ENCODE results near the gene AP4S1. TPM values are rescaled to one million over a fixed set of nuclear protein-coding genes. Genes with fewer than 3 reads are reported as not detected.

The AP4S1 gene
- total RNA-seq, 1 donor from 2014 or later, result 24.4 TPM

GRCh38 chr14:31013841-31014240 is 11.6 kb upstream of the AP4S1 start:
- Histone ChIP-seq H2AFZ (replicated peaks) (no peak overlapping the region), H3F3A (ENCODE audit: low read depth) (peaks cover 7% of the 10 kb centered on the region), H3K9me3 (ENCODE audit: low read depth) (no peaks in the 10 kb centered on the region), H3K27ac (no peak overlapping the region), H4K20me1 (ENCODE audit: low read depth) (peaks cover 86% of the 10 kb centered on the region), H3K79me2 (ENCODE audit: low read depth) (peaks cover 100% of the 10 kb centered on the region), H3K9ac (no peak overlapping the region), H3K4me2 (no peak overlapping the region), H3K36me3 (no peaks in the 10 kb centered on the region), H3K27me3 (no peaks in the 10 kb centered on the region), H3K4me3 (no peak overlapping the region), H3K4me1 (no peaks in the 10 kb centered on the region)
- peaks cover 6% of the 10 kb centered on the region for H3K4me1 Mint-ChIP-seq
- no peak overlapping the region for H3K27ac Mint-ChIP-seq
- H3K9me3 Mint-ChIP-seq, result no peaks in the 10 kb centered on the region
- H3K36me3 Mint-ChIP-seq, result peaks cover 22% of the 10 kb centered on the region
- no peak overlapping the region for H3K4me3 Mint-ChIP-seq
- DNase-seq (ENCODE audit: low spot score), result no peak
- TF ChIP-seq, protein P1, sequence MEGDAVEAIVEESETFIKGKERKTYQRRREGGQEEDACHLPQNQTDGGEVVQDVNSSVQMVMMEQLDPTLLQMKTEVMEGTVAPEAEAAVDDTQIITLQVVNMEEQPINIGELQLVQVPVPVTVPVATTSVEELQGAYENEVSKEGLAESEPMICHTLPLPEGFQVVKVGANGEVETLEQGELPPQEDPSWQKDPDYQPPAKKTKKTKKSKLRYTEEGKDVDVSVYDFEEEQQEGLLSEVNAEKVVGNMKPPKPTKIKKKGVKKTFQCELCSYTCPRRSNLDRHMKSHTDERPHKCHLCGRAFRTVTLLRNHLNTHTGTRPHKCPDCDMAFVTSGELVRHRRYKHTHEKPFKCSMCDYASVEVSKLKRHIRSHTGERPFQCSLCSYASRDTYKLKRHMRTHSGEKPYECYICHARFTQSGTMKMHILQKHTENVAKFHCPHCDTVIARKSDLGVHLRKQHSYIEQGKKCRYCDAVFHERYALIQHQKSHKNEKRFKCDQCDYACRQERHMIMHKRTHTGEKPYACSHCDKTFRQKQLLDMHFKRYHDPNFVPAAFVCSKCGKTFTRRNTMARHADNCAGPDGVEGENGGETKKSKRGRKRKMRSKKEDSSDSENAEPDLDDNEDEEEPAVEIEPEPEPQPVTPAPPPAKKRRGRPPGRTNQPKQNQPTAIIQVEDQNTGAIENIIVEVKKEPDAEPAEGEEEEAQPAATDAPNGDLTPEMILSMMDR (IDR thresholded peaks at IDR 0.05), result no peak
- TF ChIP-seq EZH2phosphoT487 (IDR thresholded peaks at IDR 0.05) (no peak), EZH2 (IDR thresholded peaks at IDR 0.05) (no peak)
- H3K27me3 Mint-ChIP-seq (ENCODE audit: insufficient read depth, low read depth), result no peaks in the 10 kb centered on the region

- H3K27ac ChIP-seq, result no peak overlapping the region
- H3F3A ChIP-seq (ENCODE audit: low read depth), result peaks cover 7% of the 10 kb centered on the region
- DNase-seq (ENCODE audit: low spot score), result no peak
- no peak overlapping the region for H3K4me2 ChIP-seq
- Mint-ChIP-seq H3K36me3 (peaks cover 23% of the 10 kb centered on the region), H3K4me1 (peaks cover 6% of the 10 kb centered on the region), H3K27me3 (ENCODE audit: insufficient read depth, low read depth) (no peaks in the 10 kb centered on the region), H3K27ac (no peak overlapping the region), H3K4me3 (no peak overlapping the region), H3K9me3 (peaks cover 6% of the 10 kb centered on the region)
- TF ChIP-seq, protein P1 (IDR thresholded peaks at IDR 0.05), result no peak
- TF ChIP-seq EZH2 (IDR thresholded peaks at IDR 0.05) (no peak), EZH2phosphoT487 (IDR thresholded peaks at IDR 0.05) (no peak)
- H3K36me3 ChIP-seq, result peaks cover 6% of the 10 kb centered on the region
- peaks cover 100% of the 10 kb centered on the region for H3K79me2 ChIP-seq (ENCODE audit: low read depth)
- peaks cover 92% of the 10 kb centered on the region for H4K20me1 ChIP-seq (ENCODE audit: low read depth)
- no peak overlapping the region for H3K9ac ChIP-seq
- H3K27me3 ChIP-seq, result no peaks in the 10 kb centered on the region
- no peak overlapping the region for H2AFZ ChIP-seq (replicated peaks)
- peaks cover 3% of the 10 kb centered on the region for H3K4me1 ChIP-seq
- H3K4me3 ChIP-seq, result no peak overlapping the region
- no peaks in the 10 kb centered on the region for H3K9me3 ChIP-seq (ENCODE audit: low read depth)
Observed at GRCh38 chr14:31018057-31018645, 7.3 kb upstream of the AP4S1 start.

DNA sequence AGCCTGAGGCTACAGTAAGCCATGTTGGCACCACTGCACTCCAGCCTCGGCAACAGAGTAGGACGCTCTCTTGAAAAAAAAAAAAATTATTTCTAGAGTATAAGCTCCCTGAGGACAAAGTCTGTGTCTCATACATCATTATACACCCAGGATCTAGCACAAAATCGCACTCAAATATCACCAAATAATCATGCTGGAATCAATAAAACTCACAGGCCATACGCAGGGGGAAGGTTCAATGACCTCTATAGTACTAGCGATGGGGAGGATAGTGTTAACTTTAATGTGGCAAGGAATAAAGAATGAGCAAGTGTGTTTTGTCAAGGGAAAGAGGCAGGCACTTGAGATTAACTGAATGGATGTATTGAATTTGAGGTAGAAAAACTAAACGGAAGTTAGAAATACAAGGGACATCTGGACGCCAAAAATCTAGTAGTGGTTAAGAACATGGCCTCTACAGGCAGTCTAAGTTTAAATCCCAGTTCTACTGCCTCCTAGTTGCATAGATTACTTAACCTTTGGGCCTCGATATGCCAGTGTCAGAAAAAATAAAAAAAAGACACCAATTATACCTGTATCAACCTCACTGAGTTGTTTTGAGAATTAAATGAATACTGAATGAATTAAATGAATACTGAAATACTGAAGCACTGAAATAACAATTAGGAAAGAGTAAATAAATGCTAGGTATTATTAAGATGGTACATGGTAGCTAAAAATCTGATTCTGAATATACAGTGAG is 4.4 kb upstream of the AP4S1 start:
- H3K27ac Mint-ChIP-seq, result no peak overlapping the region
- no peak overlapping the region for H3K4me3 ChIP-seq

More for the DNA sequence above, 4.4 kb upstream of the AP4S1 start:
- H3K4me1 Mint-ChIP-seq, result peaks cover 20% of the 10 kb centered on the region
- TF ChIP-seq EZH2phosphoT487 (IDR thresholded peaks at IDR 0.05) (no peak), EZH2 (IDR thresholded peaks at IDR 0.05) (no peak)
- TF ChIP-seq, protein P1 (IDR thresholded peaks at IDR 0.05), result no peak
- no peak overlapping the region for H3K4me3 Mint-ChIP-seq
- Histone ChIP-seq H3K36me3 (peaks cover 6% of the 10 kb centered on the region), H3K4me1 (peaks cover 20% of the 10 kb centered on the region), H4K20me1 (ENCODE audit: low read depth) (peaks cover 86% of the 10 kb centered on the region), H3K27me3 (no peaks in the 10 kb centered on the region), H2AFZ (replicated peaks) (no peak overlapping the region), H3K79me2 (ENCODE audit: low read depth) (peaks cover 100% of the 10 kb centered on the region), H3K27ac (no peak overlapping the region), H3F3A (ENCODE audit: low read depth) (no peaks in the 10 kb centered on the region), H3K4me2 (no peak overlapping the region), H3K9ac (no peak overlapping the region), H3K9me3 (ENCODE audit: low read depth) (no peaks in the 10 kb centered on the region)
- no peak for DNase-seq (ENCODE audit: low spot score)
- H3K36me3 Mint-ChIP-seq, result peaks cover 21% of the 10 kb centered on the region
- peaks cover 6% of the 10 kb centered on the region for H3K9me3 Mint-ChIP-seq
- H3K27me3 Mint-ChIP-seq (ENCODE audit: insufficient read depth, low read depth), result no peaks in the 10 kb centered on the region
